SK-N-SH (cell line): Measurements from ENCODE around the gene HMX2. TPM values are rescaled to one million over a fixed set of nuclear protein-coding genes. Genes with fewer than 3 reads are reported as not detected.

Experiments
- CTCF ChIA-PET: fragments of 300-600, 350-600 bp; formaldehyde crosslinking; extraction: SDS; loops from one replicate; lab custom pipeline; 2021; lab: Yijun Ruan, JAX
- POLR2A ChIA-PET: fragments of 350-600 bp; sonication (Branson Sonifier 250); formaldehyde crosslinking; extraction: SDS; loops from one replicate; lab custom pipeline; 2020; ENCODE audit warnings: antibody characterized with exemption, inconsistent platforms; lab: Yijun Ruan, JAX
- DNase-seq: peaks from one replicate; pipeline ENCODE4 v3.0.0; 2012
- H2AFZ ChIP-seq: fragments of 200-600 bp; sonication (generic); 2 replicates; pipeline ENCODE4 v1.8.1; 2016; ENCODE audit warnings: antibody characterized with exemption, mild to moderate bottlenecking, low read depth
- H3F3A ChIP-seq: fragments of 200-600 bp; sonication (generic); replicated peaks from 2 replicates; pipeline ENCODE3; 2016; ENCODE audit warnings: antibody characterized with exemption, mild to moderate bottlenecking; ENCODE audit not compliant: insufficient read depth
- H3K27ac ChIP-seq, 2 experiments: fragments of 200-500 bp in 1 of 2; fragments of 200-600 bp in 1 of 2; sonication (Bioruptor generic) in 1 of 2; sonication (generic), shearing (Covaris generic) in 1 of 2; 2 replicates each; pipeline versions ENCODE4 v1.5.1 to v1.6.1; 2014 to 2016; ENCODE audit warnings: low read depth in 2 of 2, inconsistent platforms in 1 of 2, low read length in 1 of 2, mild to moderate bottlenecking in 1 of 2, mixed read lengths in 1 of 2
- H3K27me3 ChIP-seq: fragments of 200-600 bp; sonication (generic), shearing (Covaris generic); 2 replicates; pipeline ENCODE4 v1.6.1; 2016; ENCODE audit warnings: mixed run types; ENCODE audit not compliant: insufficient read depth
- H3K36me3 ChIP-seq, 2 experiments: fragments of 200-500 bp in 1 of 2; fragments of 200-600 bp in 1 of 2; sonication (Bioruptor generic) in 1 of 2; sonication (generic) in 1 of 2; replicated peaks in 1 of 2; 2 replicates each; pipeline versions ENCODE3 to v1.5.1; 2014 to 2016; ENCODE audit warnings: low read length in 1 of 2, mild to moderate bottlenecking in 1 of 2; ENCODE audit not compliant: insufficient read depth in 2 of 2, control insufficient read depth in 1 of 2
- H3K4me1 ChIP-seq, 2 experiments: fragments of 200-500 bp in 1 of 2; fragments of 200-600 bp in 1 of 2; sonication (Bioruptor generic) in 1 of 2; sonication (generic), shearing (Covaris generic) in 1 of 2; 2 replicates each; pipeline versions ENCODE4 v1.5.1 to v1.6.1; 2014 to 2016; ENCODE audit warnings: low read depth in 1 of 2, low read length in 1 of 2, mixed run types in 1 of 2; ENCODE audit not compliant: insufficient read depth in 2 of 2, control insufficient read depth in 1 of 2
- H3K4me2 ChIP-seq: fragments of 200-600 bp; sonication (generic), shearing (Covaris generic); 2 replicates; pipeline ENCODE4 v1.6.1; 2017; ENCODE audit warnings: mixed run types
- H3K4me3 ChIP-seq, 2 experiments: fragments of 200-500 bp in 1 of 2; fragments of 200-600 bp in 1 of 2; sonication (Bioruptor generic) in 1 of 2; sonication (generic), shearing (Covaris generic) in 1 of 2; 2 replicates each; pipeline versions ENCODE4 v1.5.1 to v1.8.1; 2014 to 2016; ENCODE audit warnings: low read depth in 2 of 2, inconsistent platforms in 1 of 2, low read length in 1 of 2, mild to moderate bottlenecking in 1 of 2, mixed read lengths in 1 of 2, moderate library complexity in 1 of 2
- H3K79me2 ChIP-seq: fragments of 200-600 bp; sonication (generic); 2 replicates; pipeline ENCODE4 v1.8.1; 2017; ENCODE audit warnings: mild to moderate bottlenecking; ENCODE audit not compliant: insufficient read depth
- H3K9ac ChIP-seq: fragments of 200-600 bp; sonication (generic); 2 replicates; pipeline ENCODE4 v1.6.1; 2017; ENCODE audit warnings: mixed run types
- H3K9me2 ChIP-seq: fragments of 200-600 bp; sonication (generic); 2 replicates; pipeline ENCODE4 v1.6.1; 2017; ENCODE audit warnings: mixed run types
- H3K9me3 ChIP-seq: fragments of 200-600 bp; sonication (generic); 2 replicates; pipeline ENCODE4 v1.6.1; 2017; ENCODE audit warnings: mixed run types, mild to moderate bottlenecking, moderate library complexity
- H4K20me1 ChIP-seq: fragments of 200-600 bp; sonication (generic); 2 replicates; pipeline ENCODE4 v1.6.1; 2017; ENCODE audit warnings: mild to moderate bottlenecking, mixed run types; ENCODE audit not compliant: insufficient read depth
- ELF1 ChIP-seq: IDR thresholded peaks from 2 replicates; pipeline ENCODE4 v1.4.0; 2012
- EP300 ChIP-seq, 2 experiments: IDR thresholded peaks; 2 replicates each; pipeline versions ENCODE4 v1.4.0 to v1.6.1; 2012; ENCODE audit warnings: borderline replicate concordance in 1 of 2, low read depth in 1 of 2, low read length in 1 of 2
- FOSL2 ChIP-seq: IDR thresholded peaks from 2 replicates; pipeline ENCODE4 v1.4.0; 2012; ENCODE audit warnings: low read depth, mild to moderate bottlenecking, moderate library complexity, borderline replicate concordance
- GABPA ChIP-seq: IDR thresholded peaks from 2 replicates; pipeline ENCODE4 v1.4.0; 2012; ENCODE audit warnings: low read depth, mild to moderate bottlenecking
- RXRA ChIP-seq: IDR thresholded peaks from 2 replicates; pipeline ENCODE4 v1.4.0; 2012; ENCODE audit warnings: low read depth, mild to moderate bottlenecking, borderline replicate concordance
- SIN3A ChIP-seq: IDR thresholded peaks from 2 replicates; pipeline ENCODE4 v1.6.1; 2012; ENCODE audit warnings: low read depth, mild to moderate bottlenecking, low read length, moderate library complexity, borderline replicate concordance
- TCF12 ChIP-seq: IDR thresholded peaks from 2 replicates; pipeline ENCODE4 v1.4.0; 2012
- TEAD4 ChIP-seq: IDR thresholded peaks from 2 replicates; pipeline ENCODE4 v1.4.0; 2012; ENCODE audit warnings: mild to moderate bottlenecking, borderline replicate concordance; ENCODE audit not compliant: insufficient read depth
- whole genome bisulfite sequencing: methylation state at CpG from one replicate; pipeline ENCODE4 v1.1.6; 2017; ENCODE audit warnings: low lambda C conversion rate; 5-methylcytosine and 5-hydroxymethylcytosine counted together
- polyA plus RNA-seq, 3 experiments: library from polyadenylated mRNA; depleted of rRNA; stranded (reverse); fragments of >200 nt; gene quantifications; 2 replicates each; pipeline ENCODE4 v1.2.3, GENCODE V29; 2012
- TF ChIP-seq, protein P1 (sequence below): fragments of 150-350 bp; IDR thresholded peaks from 2 replicates; pipeline ENCODE4 v1.6.1; 2017; ENCODE audit warnings: antibody characterized with exemption, low read length, low read depth, borderline replicate concordance
- TF ChIP-seq, protein P2 (sequence below): fragments of 200-600 bp; sonication (generic); IDR thresholded peaks from 2 replicates; pipeline ENCODE4 v1.6.1; 2017; ENCODE audit warnings: antibody characterized with exemption, mild to moderate bottlenecking, moderate library complexity

The HMX2 gene
- polyA plus RNA-seq, 1 of the 3 experiments (the other 2 are of a cell fraction) = not detected

DNA sequence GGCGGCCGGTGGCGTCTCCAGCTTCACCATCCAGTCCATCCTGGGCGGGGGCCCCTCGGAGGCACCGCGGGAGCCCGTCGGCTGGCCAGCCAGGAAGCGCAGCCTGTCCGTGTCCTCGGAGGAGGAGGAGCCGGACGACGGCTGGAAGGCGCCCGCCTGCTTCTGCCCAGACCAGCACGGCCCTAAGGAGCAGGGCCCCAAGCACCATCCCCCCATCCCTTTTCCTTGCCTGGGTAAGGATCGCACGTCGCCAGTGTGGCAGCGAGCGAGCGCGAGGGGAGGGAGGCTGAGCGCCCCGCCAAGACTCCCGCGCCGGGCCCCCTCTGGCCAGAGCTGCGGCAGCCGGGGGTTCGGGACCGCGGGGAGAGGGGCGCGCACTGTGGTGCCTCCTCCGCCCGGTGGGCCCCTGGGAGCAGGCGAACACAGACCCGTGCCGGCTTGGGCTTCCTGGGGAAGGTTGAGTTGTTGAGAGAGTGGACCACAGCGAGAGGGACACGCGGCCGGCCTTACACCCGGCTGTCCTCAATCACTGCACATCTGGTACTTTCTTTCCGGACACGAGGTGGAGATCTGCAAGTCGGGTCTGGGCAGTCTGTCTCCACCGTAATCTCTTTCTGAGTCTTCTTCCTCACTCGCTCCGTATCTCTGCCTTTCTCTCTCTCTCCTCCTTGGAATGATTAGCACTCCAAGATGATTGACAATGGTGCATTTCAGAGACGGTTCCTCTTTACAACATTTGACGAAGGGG is 652 bp downstream of the HMX2 start (continued):
- TF ChIP-seq ELF1 = no peak
- TF ChIP-seq, protein P1, sequence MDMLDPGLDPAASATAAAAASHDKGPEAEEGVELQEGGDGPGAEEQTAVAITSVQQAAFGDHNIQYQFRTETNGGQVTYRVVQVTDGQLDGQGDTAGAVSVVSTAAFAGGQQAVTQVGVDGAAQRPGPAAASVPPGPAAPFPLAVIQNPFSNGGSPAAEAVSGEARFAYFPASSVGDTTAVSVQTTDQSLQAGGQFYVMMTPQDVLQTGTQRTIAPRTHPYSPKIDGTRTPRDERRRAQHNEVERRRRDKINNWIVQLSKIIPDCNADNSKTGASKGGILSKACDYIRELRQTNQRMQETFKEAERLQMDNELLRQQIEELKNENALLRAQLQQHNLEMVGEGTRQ = no peak
- TF ChIP-seq, all 33 proteins: peak for 0

DNA sequence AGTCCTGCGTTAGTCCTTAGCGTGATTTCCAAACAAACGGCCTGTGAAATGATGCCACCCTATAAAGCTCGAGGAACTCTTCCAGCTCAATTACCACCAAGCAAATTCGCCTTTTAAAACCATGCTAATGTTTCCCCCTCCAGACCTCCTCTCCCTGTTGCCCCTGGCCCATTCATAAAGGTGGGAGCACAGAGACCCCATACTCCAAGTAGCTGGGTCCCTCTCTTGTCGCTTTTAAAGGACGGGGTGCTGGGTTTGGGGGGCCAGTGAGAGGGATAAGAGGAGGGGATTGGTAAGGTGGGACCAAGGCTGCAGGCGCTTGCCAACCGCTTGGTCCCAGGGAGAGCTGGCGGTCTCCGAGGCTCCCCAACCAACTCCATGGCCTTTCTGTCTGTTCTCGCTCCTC is 1.2 kb downstream of the HMX2 start:
- Histone ChIP-seq H3K4me1 (peaks cover 0 to 23% of the 10 kb centered on the region in 2 experiments; a peak in 2 of 4 replicates), H3K79me2 (no peaks in the 10 kb centered on the region), H3K9me2 (no peaks in the 10 kb centered on the region), H2AFZ (peak overlapping the region; percentile 78; the same call in 1 of the 2 replicates), H3K27ac (no peak overlapping the region), H3K9me3 (no peaks in the 10 kb centered on the region), H3F3A (no peaks in the 10 kb centered on the region), H4K20me1 (no peaks in the 10 kb centered on the region), H3K9ac (no peak overlapping the region), H3K27me3 (peaks cover 86% of the 10 kb centered on the region), H3K36me3 (no peaks in the 10 kb centered on the region), H3K4me2 (peak overlapping the region; percentile 79), H3K4me3 (no peak overlapping the region; a peak in 1 of 4 replicates)
- CTCF ChIA-PET = interaction anchor here (1.0 to 2.8 kb wide), 7 partner anchors 9 to 413 kb away, joined by 3 to 22 read pairs (median 5); no protein-coding TSS in a partner anchor
- no peak for TF ChIP-seq EP300 (IDR thresholded peaks at IDR 0.05; ENCODE audit: borderline replicate concordance in 1 of 2, low read depth in 1 of 2, low read length in 1 of 2)
- TF ChIP-seq, protein P2, sequence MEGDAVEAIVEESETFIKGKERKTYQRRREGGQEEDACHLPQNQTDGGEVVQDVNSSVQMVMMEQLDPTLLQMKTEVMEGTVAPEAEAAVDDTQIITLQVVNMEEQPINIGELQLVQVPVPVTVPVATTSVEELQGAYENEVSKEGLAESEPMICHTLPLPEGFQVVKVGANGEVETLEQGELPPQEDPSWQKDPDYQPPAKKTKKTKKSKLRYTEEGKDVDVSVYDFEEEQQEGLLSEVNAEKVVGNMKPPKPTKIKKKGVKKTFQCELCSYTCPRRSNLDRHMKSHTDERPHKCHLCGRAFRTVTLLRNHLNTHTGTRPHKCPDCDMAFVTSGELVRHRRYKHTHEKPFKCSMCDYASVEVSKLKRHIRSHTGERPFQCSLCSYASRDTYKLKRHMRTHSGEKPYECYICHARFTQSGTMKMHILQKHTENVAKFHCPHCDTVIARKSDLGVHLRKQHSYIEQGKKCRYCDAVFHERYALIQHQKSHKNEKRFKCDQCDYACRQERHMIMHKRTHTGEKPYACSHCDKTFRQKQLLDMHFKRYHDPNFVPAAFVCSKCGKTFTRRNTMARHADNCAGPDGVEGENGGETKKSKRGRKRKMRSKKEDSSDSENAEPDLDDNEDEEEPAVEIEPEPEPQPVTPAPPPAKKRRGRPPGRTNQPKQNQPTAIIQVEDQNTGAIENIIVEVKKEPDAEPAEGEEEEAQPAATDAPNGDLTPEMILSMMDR = no peak
- no peak for TF ChIP-seq SIN3A
- TF ChIP-seq FOSL2 = no peak
- TF ChIP-seq TCF12 = no peak
- no peak for TF ChIP-seq TEAD4
- TF ChIP-seq GABPA = no peak
- no peak for TF ChIP-seq ELF1
- TF ChIP-seq RXRA = no peak
- WGBS = 40% methylated on average over 12 of the region's 12 CpGs
- peak; percentile 42 for DNase-seq
- POLR2A ChIA-PET = interaction anchor here (0.9 kb wide), 1 partner anchor 28 kb away, joined by 3 read pairs; no protein-coding TSS in a partner anchor
